GM18867 (cell line): Measurements from ENCODE around the gene CAPZA2.
"Not testable (repeated sequence)": the region's sequence is repeated elsewhere in the genome, so short reads cannot be mapped to it uniquely, and the experiment has no call there.

Experiments used
- ATAC-seq: cut with Tn5 transposase; IDR thresholded peaks from one replicate; pipeline ENCODE4 v1.9.1; 2021; ENCODE audit warnings: mild to moderate bottlenecking, moderate library complexity; ENCODE audit not compliant: unreplicated experiment

The CAPZA2 gene

GRCh38 chr7:116862234-116862950, at the start of gene CAPZA2:
Gene CAPZA2, plus strand, starts transcription at chr7:116862587. Its CDS starts 25 bp downstream, at chr7:116862612.
- ATAC-seq: peak; percentile 89

GRCh38 chr7:116812860-116813259, 49.5 kb upstream of the CAPZA2 start:
- no peak for ATAC-seq

GRCh38 chr7:116813371-116813770, 49.0 kb upstream of the CAPZA2 start:
- ATAC-seq: not testable (repeated sequence)

- ATAC-seq: no peak
These were observed 47.3 kb upstream of the CAPZA2 start for GRCh38 chr7:116815041-116815440.

GRCh38 chr7:116820149-116820548, 42.2 kb upstream of the CAPZA2 start:
- no peak for ATAC-seq

- ATAC-seq: not testable (repeated sequence)
These were observed 40.7 kb upstream of the CAPZA2 start for GRCh38 chr7:116821647-116822046.

- no peak for ATAC-seq
These were observed 37.9 kb upstream of the CAPZA2 start for GRCh38 chr7:116824449-116824848.

- no peak for ATAC-seq
These were observed 34.1 kb upstream of the CAPZA2 start for GRCh38 chr7:116828281-116828680.

- ATAC-seq: no peak
These were observed 33.3 kb upstream of the CAPZA2 start for GRCh38 chr7:116829041-116829440.

- ATAC-seq: no peak
These were observed 32.9 kb upstream of the CAPZA2 start for GRCh38 chr7:116829493-116829892.

GRCh38 chr7:116832692-116833091, 29.7 kb upstream of the CAPZA2 start:
- no peak for ATAC-seq

GRCh38 chr7:116834815-116835504, 27.4 kb upstream of the CAPZA2 start:
- ATAC-seq: no peak

GRCh38 chr7:116836048-116836447, 26.3 kb upstream of the CAPZA2 start:
- ATAC-seq: no peak

- ATAC-seq: no peak
These were observed 25.5 kb upstream of the CAPZA2 start for GRCh38 chr7:116836911-116837310.

GRCh38 chr7:116837586-116837985, 24.8 kb upstream of the CAPZA2 start:
- ATAC-seq: no peak

- ATAC-seq: no peak
These were observed 22.1 kb upstream of the CAPZA2 start for GRCh38 chr7:116840256-116840655.

GRCh38 chr7:116842371-116842770, 20.0 kb upstream of the CAPZA2 start:
- ATAC-seq: no peak

- ATAC-seq: peak; percentile 41
These were observed 19.0 kb upstream of the CAPZA2 start for GRCh38 chr7:116843378-116843777.

- ATAC-seq: no peak
These were observed 11.2 kb upstream of the CAPZA2 start for GRCh38 chr7:116851175-116851574.

- ATAC-seq: no peak
These were observed 10.7 kb upstream of the CAPZA2 start for GRCh38 chr7:116851671-116852070.

- ATAC-seq: no peak
These were observed 8.3 kb upstream of the CAPZA2 start for GRCh38 chr7:116854132-116854531.

- no peak for ATAC-seq
These were observed 5.3 kb upstream of the CAPZA2 start for GRCh38 chr7:116857052-116857451.
